ENCODE measurements around the gene SIM2.

DNA sequence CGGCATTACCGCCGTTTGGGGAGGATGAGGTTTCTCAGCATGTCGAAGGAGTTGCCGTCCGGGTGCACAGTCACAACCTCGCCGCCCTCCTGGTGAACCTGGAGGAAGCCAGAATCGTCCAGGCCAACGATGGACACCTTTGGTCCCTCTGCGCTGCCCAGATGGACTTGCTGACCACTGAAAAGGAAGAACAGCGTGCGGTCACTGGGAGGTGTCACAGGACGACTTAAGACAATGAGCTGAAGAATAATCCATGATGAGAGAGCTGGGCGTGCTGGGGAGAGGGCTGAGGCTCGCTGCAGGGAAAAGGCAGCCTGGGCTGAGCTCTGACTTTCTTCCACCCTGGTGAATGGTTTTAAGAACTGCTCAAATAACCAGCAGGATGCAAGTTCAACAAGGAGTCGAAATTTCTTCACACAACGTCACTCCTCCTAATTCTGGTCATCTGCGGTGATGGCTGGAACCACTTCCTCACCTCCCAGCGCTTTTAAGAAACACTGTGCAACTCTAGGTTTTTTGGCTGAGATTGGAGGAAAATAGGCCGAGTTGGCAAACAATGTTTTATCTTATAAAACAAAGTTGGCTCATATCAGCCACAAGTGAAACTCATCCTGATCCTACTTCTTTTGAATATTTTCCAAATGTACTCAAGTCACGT, 55.5 kb downstream of the SIM2 start:
- TF ChIP-seq, protein P1, sequence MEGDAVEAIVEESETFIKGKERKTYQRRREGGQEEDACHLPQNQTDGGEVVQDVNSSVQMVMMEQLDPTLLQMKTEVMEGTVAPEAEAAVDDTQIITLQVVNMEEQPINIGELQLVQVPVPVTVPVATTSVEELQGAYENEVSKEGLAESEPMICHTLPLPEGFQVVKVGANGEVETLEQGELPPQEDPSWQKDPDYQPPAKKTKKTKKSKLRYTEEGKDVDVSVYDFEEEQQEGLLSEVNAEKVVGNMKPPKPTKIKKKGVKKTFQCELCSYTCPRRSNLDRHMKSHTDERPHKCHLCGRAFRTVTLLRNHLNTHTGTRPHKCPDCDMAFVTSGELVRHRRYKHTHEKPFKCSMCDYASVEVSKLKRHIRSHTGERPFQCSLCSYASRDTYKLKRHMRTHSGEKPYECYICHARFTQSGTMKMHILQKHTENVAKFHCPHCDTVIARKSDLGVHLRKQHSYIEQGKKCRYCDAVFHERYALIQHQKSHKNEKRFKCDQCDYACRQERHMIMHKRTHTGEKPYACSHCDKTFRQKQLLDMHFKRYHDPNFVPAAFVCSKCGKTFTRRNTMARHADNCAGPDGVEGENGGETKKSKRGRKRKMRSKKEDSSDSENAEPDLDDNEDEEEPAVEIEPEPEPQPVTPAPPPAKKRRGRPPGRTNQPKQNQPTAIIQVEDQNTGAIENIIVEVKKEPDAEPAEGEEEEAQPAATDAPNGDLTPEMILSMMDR (IDR thresholded peaks at IDR 0.05), result no peak
- no peak for TF ChIP-seq POLR2A (IDR thresholded peaks at IDR 0.05)

Measured in testis (tissue), 2 donors.